ENCODE data around the gene ELP6.
"Not testable (repeated sequence)": the region's sequence is repeated elsewhere in the genome, so short reads cannot be mapped to it uniquely, and the experiment has no call there.

The ELP6 gene

GRCh38 chr3:47505267-47505666 is 8.2 kb downstream of the ELP6 start:
- FAIRE-seq: not testable (repeated sequence)

- FAIRE-seq: no peak
Measured at GRCh38 chr3:47504113-47504512, 9.4 kb downstream of the ELP6 start.

- no peak for FAIRE-seq
Measured at GRCh38 chr3:47503033-47503432, 10.5 kb downstream of the ELP6 start.

GRCh38 chr3:47496892-47497291 is 16.6 kb downstream of the ELP6 start:
- FAIRE-seq: no peak

- no peak for FAIRE-seq
Measured at GRCh38 chr3:47495886-47496285, 17.6 kb downstream of the ELP6 start.

- no peak for FAIRE-seq
Measured at GRCh38 chr3:47495111-47495510, 18.4 kb downstream of the ELP6 start.

GRCh38 chr3:47491777-47492176 is 21.7 kb downstream of the ELP6 start:
- FAIRE-seq: no peak

- no peak for FAIRE-seq
Measured at GRCh38 chr3:47491186-47491585, 22.3 kb downstream of the ELP6 start.

- FAIRE-seq: no peak
Measured at GRCh38 chr3:47487265-47487664, 26.2 kb downstream of the ELP6 start.

- no peak for FAIRE-seq
Measured at GRCh38 chr3:47485812-47486211, 27.7 kb downstream of the ELP6 start.

GRCh38 chr3:47482366-47482765 is 31.1 kb downstream of the ELP6 start:
- FAIRE-seq: no peak

- not testable (repeated sequence) for FAIRE-seq
Measured at GRCh38 chr3:47481763-47482162, 31.7 kb downstream of the ELP6 start.

GRCh38 chr3:47480267-47480666 is 33.2 kb downstream of the ELP6 start:
- not testable (repeated sequence) for FAIRE-seq

- no peak for FAIRE-seq
Measured at GRCh38 chr3:47479826-47480160, 33.7 kb downstream of the ELP6 start.

GRCh38 chr3:47478022-47478421 is 35.5 kb downstream of the ELP6 start:
- FAIRE-seq: no peak

GRCh38 chr3:47476644-47477199 is 36.8 kb downstream of the ELP6 start:
- FAIRE-seq: no peak

- FAIRE-seq: no peak
Measured at GRCh38 chr3:47476330-47476626, 37.2 kb downstream of the ELP6 start.

- FAIRE-seq: no peak
Measured at GRCh38 chr3:47475570-47476329, 37.8 kb downstream of the ELP6 start, which contains the start of gene SCAP. TSS of gene SCAP (minus strand) at chr3:47475941. CDS start at chr3:47442993, 32,948 bp downstream.

- no peak for FAIRE-seq
Measured at GRCh38 chr3:47475029-47475569, 38.4 kb downstream of the ELP6 start.

GRCh38 chr3:47473391-47473790 is 40.1 kb downstream of the ELP6 start:
- FAIRE-seq: no peak

- no peak for FAIRE-seq
Measured at GRCh38 chr3:47469616-47470015, 43.9 kb downstream of the ELP6 start.

- not testable (repeated sequence) for FAIRE-seq
Measured at GRCh38 chr3:47468315-47468714, 45.2 kb downstream of the ELP6 start.

- FAIRE-seq: no peak
Measured at GRCh38 chr3:47464588-47464987, 48.9 kb downstream of the ELP6 start.

GRCh38 chr3:47459534-47460085 is 53.9 kb downstream of the ELP6 start:
- not testable (repeated sequence) for FAIRE-seq
